WTC11 (cell line): ENCODE measurements around the gene OR2AG2. TPM values are rescaled to one million over a fixed set of nuclear protein-coding genes. Genes with fewer than 3 reads are reported as not detected.

Experiments
- ATAC-seq: fragments of 200-7000 bp; cut with Tn5 transposase; 2 replicates; pipeline ENCODE4 v1.10.0; 2021; ENCODE audit warnings: mild to moderate bottlenecking, moderate library complexity
- CTCF ChIA-PET: fragments of 300-600 bp; sonication (Branson Sonifier 250); formaldehyde crosslinking; loops from one replicate; lab custom pipeline; 2021; ENCODE audit warnings: antibody characterized with exemption; lab: Charles Lee
- POLR2A ChIA-PET: fragments of 350-600 bp; sonication (Branson Sonifier 250); formaldehyde crosslinking; loops from one replicate; lab custom pipeline; 2021; ENCODE audit warnings: antibody characterized with exemption; lab: Charles Lee
- DNase-seq: peaks from one replicate; pipeline ENCODE4 v3.0.0; 2021; ENCODE audit warnings: low spot score
- H3K27ac Mint-ChIP-seq: 2 replicates; pipeline ENCODE4 v1.8.0; 2021; ENCODE audit warnings: mixed read lengths
- H3K27me3 Mint-ChIP-seq: 2 replicates; pipeline ENCODE4 v1.8.0; 2021; ENCODE audit warnings: low read depth, mild to moderate bottlenecking, moderate library complexity, mixed read lengths
- H3K36me3 Mint-ChIP-seq: 2 replicates; pipeline ENCODE4 v1.8.0; 2021; ENCODE audit warnings: mixed read lengths
- H3K4me1 Mint-ChIP-seq: 2 replicates; pipeline ENCODE4 v1.8.0; 2022; ENCODE audit warnings: mixed read lengths
- H3K4me3 Mint-ChIP-seq: 2 replicates; pipeline ENCODE4 v1.8.0; 2021; ENCODE audit warnings: mild to moderate bottlenecking, moderate library complexity, mixed read lengths
- H3K9me3 Mint-ChIP-seq: 2 replicates; pipeline ENCODE4 v1.8.0; 2021; ENCODE audit warnings: mixed read lengths
- CREB1 ChIP-seq: sonication (generic); formaldehyde crosslinking; IDR thresholded peaks from 2 replicates; pipeline ENCODE4 v1.8.0; 2023; ENCODE audit warnings: mild to moderate bottlenecking, missing genetic modification reagents
- CREM ChIP-seq: sonication (generic); formaldehyde crosslinking; IDR thresholded peaks from 2 replicates; pipeline ENCODE4 v1.8.1; 2022; ENCODE audit warnings: mild to moderate bottlenecking, missing genetic modification reagents, moderate library complexity
- FOXK1 ChIP-seq: sonication (generic); formaldehyde crosslinking; IDR thresholded peaks from 2 replicates; pipeline ENCODE4 v1.8.0; 2022; ENCODE audit warnings: mild to moderate bottlenecking, moderate library complexity, missing genetic modification reagents
- MYBL2 ChIP-seq: sonication (generic); formaldehyde crosslinking; IDR thresholded peaks from 2 replicates; pipeline ENCODE4 v1.8.1; 2023; ENCODE audit warnings: mild to moderate bottlenecking, moderate library complexity, missing genetic modification reagents
- ZNF121 ChIP-seq: sonication (generic); formaldehyde crosslinking; IDR thresholded peaks from 2 replicates; pipeline ENCODE4 v1.8.0; 2023; ENCODE audit warnings: missing genetic modification reagents
- ZNF396 ChIP-seq: fragments of 250-450 bp; sonication (Bioruptor Pico); IDR thresholded peaks from 2 replicates; pipeline ENCODE4 v1.8.0; 2021; ENCODE audit warnings: mild to moderate bottlenecking, moderate library complexity, borderline replicate concordance
- ZNF423 ChIP-seq: fragments of 250-450 bp; sonication (Bioruptor Pico); IDR thresholded peaks from 2 replicates; pipeline ENCODE4 v2.1.2; 2022; ENCODE audit warnings: mild to moderate bottlenecking, moderate library complexity
- total RNA-seq: library from RNA; stranded (reverse); gene quantifications from 3 replicates; pipeline ENCODE4 v1.2.3, GENCODE V29; 2021
- TF ChIP-seq, protein P1 (sequence below): fragments of 250-450 bp; sonication (Bioruptor Pico); IDR thresholded peaks from 2 replicates; pipeline ENCODE4 v1.9.0; 2021; ENCODE audit warnings: mild to moderate bottlenecking
- TF ChIP-seq, protein P2 (sequence below): sonication (generic); formaldehyde crosslinking; IDR thresholded peaks from 2 replicates; pipeline ENCODE4 v1.8.0; 2022; ENCODE audit warnings: mild to moderate bottlenecking, missing genetic modification reagents
- TF ChIP-seq, protein P3 (sequence below): sonication (generic); formaldehyde crosslinking; IDR thresholded peaks from 2 replicates; pipeline ENCODE4 v1.8.0; 2022; ENCODE audit warnings: mild to moderate bottlenecking, missing genetic modification reagents
- TF ChIP-seq, protein P4 (sequence below): sonication (generic); formaldehyde crosslinking; IDR thresholded peaks from 2 replicates; pipeline ENCODE4 v1.8.0; 2022; ENCODE audit warnings: missing genetic modification reagents
- TF ChIP-seq, protein P5 (sequence below): sonication (generic); formaldehyde crosslinking; conservative IDR thresholded peaks from 2 replicates; pipeline ENCODE4 v1.8.1; 2023; ENCODE audit warnings: mild to moderate bottlenecking, low read depth, missing genetic modification reagents, moderate library complexity
- TF ChIP-seq, protein P6 (sequence below): fragments of 250-450 bp; sonication (Bioruptor Pico); IDR thresholded peaks from 2 replicates; pipeline ENCODE4 v2.1.2; 2022; ENCODE audit warnings: mild to moderate bottlenecking, moderate library complexity

OR2AG2 gene
- total RNA-seq, 1 experiment from 2014 or later = 0.17 TPM

DNA sequence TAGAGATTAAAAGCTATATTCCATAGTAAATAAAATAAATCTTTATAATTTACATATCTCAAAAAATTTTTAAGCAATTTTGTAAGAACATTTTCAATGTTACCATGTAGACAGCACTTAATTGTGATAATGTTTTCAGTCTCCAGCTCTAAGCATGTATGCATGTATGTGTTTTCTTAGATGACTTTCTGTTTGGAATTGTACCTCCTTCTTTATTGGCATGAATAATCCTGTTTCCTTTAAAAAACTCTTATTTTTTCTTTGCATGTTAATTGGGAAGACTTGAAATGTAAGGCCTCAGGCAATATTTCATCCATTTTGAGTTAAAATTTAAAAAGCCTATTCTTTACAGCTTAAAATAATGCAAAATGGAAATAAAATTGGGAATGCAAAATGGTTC is 9.1 kb upstream of the OR2AG2 start:
- Mint-ChIP-seq H3K27me3 (peaks cover 2% of the 10 kb centered on the region; the same call in 1 of the 2 replicates), H3K27ac (no peak overlapping the region), H3K36me3 (no peaks in the 10 kb centered on the region), H3K4me1 (no peaks in the 10 kb centered on the region), H3K4me3 (no peak overlapping the region), H3K9me3 (no peaks in the 10 kb centered on the region)
- ATAC-seq (no peak), DNase-seq (no peak)
- POLR2A ChIA-PET = no interaction called here
- TF ChIP-seq ZNF396 (CRISPR knock-in tag) = no peak
- TF ChIP-seq, protein P1, sequence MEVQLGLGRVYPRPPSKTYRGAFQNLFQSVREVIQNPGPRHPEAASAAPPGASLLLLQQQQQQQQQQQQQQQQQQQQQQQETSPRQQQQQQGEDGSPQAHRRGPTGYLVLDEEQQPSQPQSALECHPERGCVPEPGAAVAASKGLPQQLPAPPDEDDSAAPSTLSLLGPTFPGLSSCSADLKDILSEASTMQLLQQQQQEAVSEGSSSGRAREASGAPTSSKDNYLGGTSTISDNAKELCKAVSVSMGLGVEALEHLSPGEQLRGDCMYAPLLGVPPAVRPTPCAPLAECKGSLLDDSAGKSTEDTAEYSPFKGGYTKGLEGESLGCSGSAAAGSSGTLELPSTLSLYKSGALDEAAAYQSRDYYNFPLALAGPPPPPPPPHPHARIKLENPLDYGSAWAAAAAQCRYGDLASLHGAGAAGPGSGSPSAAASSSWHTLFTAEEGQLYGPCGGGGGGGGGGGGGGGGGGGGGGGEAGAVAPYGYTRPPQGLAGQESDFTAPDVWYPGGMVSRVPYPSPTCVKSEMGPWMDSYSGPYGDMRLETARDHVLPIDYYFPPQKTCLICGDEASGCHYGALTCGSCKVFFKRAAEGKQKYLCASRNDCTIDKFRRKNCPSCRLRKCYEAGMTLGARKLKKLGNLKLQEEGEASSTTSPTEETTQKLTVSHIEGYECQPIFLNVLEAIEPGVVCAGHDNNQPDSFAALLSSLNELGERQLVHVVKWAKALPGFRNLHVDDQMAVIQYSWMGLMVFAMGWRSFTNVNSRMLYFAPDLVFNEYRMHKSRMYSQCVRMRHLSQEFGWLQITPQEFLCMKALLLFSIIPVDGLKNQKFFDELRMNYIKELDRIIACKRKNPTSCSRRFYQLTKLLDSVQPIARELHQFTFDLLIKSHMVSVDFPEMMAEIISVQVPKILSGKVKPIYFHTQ (CRISPR knock-in tag) = no peak
- TF ChIP-seq, protein P2, sequence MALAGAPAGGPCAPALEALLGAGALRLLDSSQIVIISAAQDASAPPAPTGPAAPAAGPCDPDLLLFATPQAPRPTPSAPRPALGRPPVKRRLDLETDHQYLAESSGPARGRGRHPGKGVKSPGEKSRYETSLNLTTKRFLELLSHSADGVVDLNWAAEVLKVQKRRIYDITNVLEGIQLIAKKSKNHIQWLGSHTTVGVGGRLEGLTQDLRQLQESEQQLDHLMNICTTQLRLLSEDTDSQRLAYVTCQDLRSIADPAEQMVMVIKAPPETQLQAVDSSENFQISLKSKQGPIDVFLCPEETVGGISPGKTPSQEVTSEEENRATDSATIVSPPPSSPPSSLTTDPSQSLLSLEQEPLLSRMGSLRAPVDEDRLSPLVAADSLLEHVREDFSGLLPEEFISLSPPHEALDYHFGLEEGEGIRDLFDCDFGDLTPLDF (CRISPR knock-in tag) = no peak
- TF ChIP-seq, protein P3, sequence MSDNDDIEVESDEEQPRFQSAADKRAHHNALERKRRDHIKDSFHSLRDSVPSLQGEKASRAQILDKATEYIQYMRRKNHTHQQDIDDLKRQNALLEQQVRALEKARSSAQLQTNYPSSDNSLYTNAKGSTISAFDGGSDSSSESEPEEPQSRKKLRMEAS (CRISPR knock-in tag) = no peak
- no peak for TF ChIP-seq ZNF121 (CRISPR knock-in tag)
- no peak for TF ChIP-seq FOXK1 (CRISPR knock-in tag)
- no peak for TF ChIP-seq ZNF423 (CRISPR knock-in tag)
- TF ChIP-seq, protein P4, sequence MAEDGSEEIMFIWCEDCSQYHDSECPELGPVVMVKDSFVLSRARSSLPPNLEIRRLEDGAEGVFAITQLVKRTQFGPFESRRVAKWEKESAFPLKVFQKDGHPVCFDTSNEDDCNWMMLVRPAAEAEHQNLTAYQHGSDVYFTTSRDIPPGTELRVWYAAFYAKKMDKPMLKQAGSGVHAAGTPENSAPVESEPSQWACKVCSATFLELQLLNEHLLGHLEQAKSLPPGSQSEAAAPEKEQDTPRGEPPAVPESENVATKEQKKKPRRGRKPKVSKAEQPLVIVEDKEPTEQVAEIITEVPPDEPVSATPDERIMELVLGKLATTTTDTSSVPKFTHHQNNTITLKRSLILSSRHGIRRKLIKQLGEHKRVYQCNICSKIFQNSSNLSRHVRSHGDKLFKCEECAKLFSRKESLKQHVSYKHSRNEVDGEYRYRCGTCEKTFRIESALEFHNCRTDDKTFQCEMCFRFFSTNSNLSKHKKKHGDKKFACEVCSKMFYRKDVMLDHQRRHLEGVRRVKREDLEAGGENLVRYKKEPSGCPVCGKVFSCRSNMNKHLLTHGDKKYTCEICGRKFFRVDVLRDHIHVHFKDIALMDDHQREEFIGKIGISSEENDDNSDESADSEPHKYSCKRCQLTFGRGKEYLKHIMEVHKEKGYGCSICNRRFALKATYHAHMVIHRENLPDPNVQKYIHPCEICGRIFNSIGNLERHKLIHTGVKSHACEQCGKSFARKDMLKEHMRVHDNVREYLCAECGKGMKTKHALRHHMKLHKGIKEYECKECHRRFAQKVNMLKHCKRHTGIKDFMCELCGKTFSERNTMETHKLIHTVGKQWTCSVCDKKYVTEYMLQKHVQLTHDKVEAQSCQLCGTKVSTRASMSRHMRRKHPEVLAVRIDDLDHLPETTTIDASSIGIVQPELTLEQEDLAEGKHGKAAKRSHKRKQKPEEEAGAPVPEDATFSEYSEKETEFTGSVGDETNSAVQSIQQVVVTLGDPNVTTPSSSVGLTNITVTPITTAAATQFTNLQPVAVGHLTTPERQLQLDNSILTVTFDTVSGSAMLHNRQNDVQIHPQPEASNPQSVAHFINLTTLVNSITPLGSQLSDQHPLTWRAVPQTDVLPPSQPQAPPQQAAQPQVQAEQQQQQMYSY (CRISPR knock-in tag) = no peak
- no peak for TF ChIP-seq CREB1 (CRISPR knock-in tag)
- TF ChIP-seq CREM (CRISPR knock-in tag) = no peak
- TF ChIP-seq MYBL2 (CRISPR knock-in tag) = no peak
- TF ChIP-seq, protein P5, sequence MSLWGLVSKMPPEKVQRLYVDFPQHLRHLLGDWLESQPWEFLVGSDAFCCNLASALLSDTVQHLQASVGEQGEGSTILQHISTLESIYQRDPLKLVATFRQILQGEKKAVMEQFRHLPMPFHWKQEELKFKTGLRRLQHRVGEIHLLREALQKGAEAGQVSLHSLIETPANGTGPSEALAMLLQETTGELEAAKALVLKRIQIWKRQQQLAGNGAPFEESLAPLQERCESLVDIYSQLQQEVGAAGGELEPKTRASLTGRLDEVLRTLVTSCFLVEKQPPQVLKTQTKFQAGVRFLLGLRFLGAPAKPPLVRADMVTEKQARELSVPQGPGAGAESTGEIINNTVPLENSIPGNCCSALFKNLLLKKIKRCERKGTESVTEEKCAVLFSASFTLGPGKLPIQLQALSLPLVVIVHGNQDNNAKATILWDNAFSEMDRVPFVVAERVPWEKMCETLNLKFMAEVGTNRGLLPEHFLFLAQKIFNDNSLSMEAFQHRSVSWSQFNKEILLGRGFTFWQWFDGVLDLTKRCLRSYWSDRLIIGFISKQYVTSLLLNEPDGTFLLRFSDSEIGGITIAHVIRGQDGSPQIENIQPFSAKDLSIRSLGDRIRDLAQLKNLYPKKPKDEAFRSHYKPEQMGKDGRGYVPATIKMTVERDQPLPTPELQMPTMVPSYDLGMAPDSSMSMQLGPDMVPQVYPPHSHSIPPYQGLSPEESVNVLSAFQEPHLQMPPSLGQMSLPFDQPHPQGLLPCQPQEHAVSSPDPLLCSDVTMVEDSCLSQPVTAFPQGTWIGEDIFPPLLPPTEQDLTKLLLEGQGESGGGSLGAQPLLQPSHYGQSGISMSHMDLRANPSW (CRISPR knock-in tag) = no peak
- TF ChIP-seq, protein P6, sequence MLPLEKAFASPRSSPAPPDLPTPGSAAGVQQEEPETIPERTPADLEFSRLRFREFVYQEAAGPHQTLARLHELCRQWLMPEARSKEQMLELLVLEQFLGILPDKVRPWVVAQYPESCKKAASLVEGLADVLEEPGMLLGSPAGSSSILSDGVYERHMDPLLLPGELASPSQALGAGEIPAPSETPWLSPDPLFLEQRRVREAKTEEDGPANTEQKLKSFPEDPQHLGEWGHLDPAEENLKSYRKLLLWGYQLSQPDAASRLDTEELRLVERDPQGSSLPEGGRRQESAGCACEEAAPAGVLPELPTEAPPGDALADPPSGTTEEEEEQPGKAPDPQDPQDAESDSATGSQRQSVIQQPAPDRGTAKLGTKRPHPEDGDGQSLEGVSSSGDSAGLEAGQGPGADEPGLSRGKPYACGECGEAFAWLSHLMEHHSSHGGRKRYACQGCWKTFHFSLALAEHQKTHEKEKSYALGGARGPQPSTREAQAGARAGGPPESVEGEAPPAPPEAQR (CRISPR knock-in tag) = no peak
- CTCF ChIA-PET = interaction anchor here (0.5 to 1.0 kb wide), 2 partner anchors 30 to 31 kb away, joined by 3 read pairs; no protein-coding TSS in a partner anchor
